Neural crest cell (in vitro differentiated cells): ENCODE measurements around the gene PPP3CA. TPM values are rescaled to one million over a fixed set of nuclear protein-coding genes. Genes with fewer than 3 reads are reported as not detected.

Experiments used
- DNase-seq: peaks from one replicate; pipeline ENCODE4 v3.0.0; 2021; ENCODE audit warnings: low read depth, mixed read lengths, low spot score
- H3K27ac Mint-ChIP-seq: one replicate; pipeline ENCODE4 v1.8.0; 2021; ENCODE audit warnings: mild to moderate bottlenecking, mixed read lengths; ENCODE audit not compliant: unreplicated experiment
- H3K27me3 Mint-ChIP-seq: 2 replicates; pipeline ENCODE4 v1.8.0; 2021; ENCODE audit warnings: low read depth, mild to moderate bottlenecking, mixed read lengths
- H3K36me3 Mint-ChIP-seq: 2 replicates; pipeline ENCODE4 v1.8.0; 2021; ENCODE audit warnings: low read depth, mild to moderate bottlenecking, mixed read lengths
- H3K4me1 Mint-ChIP-seq: 2 replicates; pipeline ENCODE4 v1.8.0; 2021; ENCODE audit warnings: mixed read lengths
- H3K4me3 Mint-ChIP-seq: one replicate; pipeline ENCODE4 v1.8.0; 2021; ENCODE audit warnings: mild to moderate bottlenecking, mixed read lengths
- H3K9me3 Mint-ChIP-seq: 2 replicates; pipeline ENCODE4 v1.8.0; 2021; ENCODE audit warnings: mixed read lengths
- CTCF ChIP-seq: fragments of 200-600 bp; sonication (generic); conservative IDR thresholded peaks from 2 replicates; pipeline ENCODE4 v1.5.0; 2021; ENCODE audit warnings: antibody characterized with exemption, mild to moderate bottlenecking
- total RNA-seq: library from RNA; stranded (reverse); gene quantifications from 2 replicates; pipeline ENCODE4 v1.2.1, GENCODE V29; 2021

The PPP3CA gene
- total RNA-seq, 1 donor from 2014 or later: 12.2 TPM

- peaks cover 34% of the 10 kb centered on the region for H3K4me1 Mint-ChIP-seq
- no peak overlapping the region for H3K4me3 Mint-ChIP-seq
- peaks cover 2% of the 10 kb centered on the region for H3K27me3 Mint-ChIP-seq
- H3K36me3 Mint-ChIP-seq: no peaks in the 10 kb centered on the region
- no peak for DNase-seq
- TF ChIP-seq CTCF: no peak
- H3K9me3 Mint-ChIP-seq: no peaks in the 10 kb centered on the region
- no peak overlapping the region for H3K27ac Mint-ChIP-seq
Measured at GRCh38 chr4:101115887-101116286, 231.4 kb downstream of the PPP3CA start.

- Mint-ChIP-seq H3K4me1 (peaks cover 34% of the 10 kb centered on the region), H3K9me3 (no peaks in the 10 kb centered on the region), H3K4me3 (no peak overlapping the region), H3K36me3 (no peaks in the 10 kb centered on the region), H3K27ac (peak overlapping the region; percentile 76), H3K27me3 (peaks cover 2% of the 10 kb centered on the region)
- peak; percentile 3 for DNase-seq
- no peak for TF ChIP-seq CTCF
Measured at GRCh38 chr4:101114936-101115372, 232.4 kb downstream of the PPP3CA start.

- Mint-ChIP-seq H3K27me3 (no peaks in the 10 kb centered on the region), H3K4me1 (peaks cover 20% of the 10 kb centered on the region), H3K9me3 (no peaks in the 10 kb centered on the region), H3K4me3 (no peak overlapping the region), H3K36me3 (peaks cover 2% of the 10 kb centered on the region), H3K27ac (no peak overlapping the region)
- DNase-seq: no peak
- no peak for TF ChIP-seq CTCF
Measured at GRCh38 chr4:101104312-101105052, 242.8 kb downstream of the PPP3CA start.

GRCh38 chr4:101103381-101104142 is 243.8 kb downstream of the PPP3CA start:
- DNase-seq: no peak
- no peaks in the 10 kb centered on the region for H3K27me3 Mint-ChIP-seq
- H3K4me3 Mint-ChIP-seq: no peak overlapping the region
- H3K36me3 Mint-ChIP-seq: peaks cover 2% of the 10 kb centered on the region
- no peak for TF ChIP-seq CTCF
- no peaks in the 10 kb centered on the region for H3K9me3 Mint-ChIP-seq
- H3K4me1 Mint-ChIP-seq: peaks cover 20% of the 10 kb centered on the region
- no peak overlapping the region for H3K27ac Mint-ChIP-seq

- no peaks in the 10 kb centered on the region for H3K27me3 Mint-ChIP-seq
- TF ChIP-seq CTCF: no peak
- no peak for DNase-seq
- peaks cover 2% of the 10 kb centered on the region for H3K36me3 Mint-ChIP-seq
- peaks cover 20% of the 10 kb centered on the region for H3K4me1 Mint-ChIP-seq
- no peak overlapping the region for H3K4me3 Mint-ChIP-seq
- no peaks in the 10 kb centered on the region for H3K9me3 Mint-ChIP-seq
- H3K27ac Mint-ChIP-seq: no peak overlapping the region
Measured at GRCh38 chr4:101102114-101102742, 245.1 kb downstream of the PPP3CA start.
